ENCODE measurements around the gene FABP2. TPM values are rescaled to one million over a fixed set of nuclear protein-coding genes. Genes with fewer than 3 reads are reported as not detected.

The FABP2 gene
- total RNA-seq, 2 donors from 2014 or later = not detected

DNA sequence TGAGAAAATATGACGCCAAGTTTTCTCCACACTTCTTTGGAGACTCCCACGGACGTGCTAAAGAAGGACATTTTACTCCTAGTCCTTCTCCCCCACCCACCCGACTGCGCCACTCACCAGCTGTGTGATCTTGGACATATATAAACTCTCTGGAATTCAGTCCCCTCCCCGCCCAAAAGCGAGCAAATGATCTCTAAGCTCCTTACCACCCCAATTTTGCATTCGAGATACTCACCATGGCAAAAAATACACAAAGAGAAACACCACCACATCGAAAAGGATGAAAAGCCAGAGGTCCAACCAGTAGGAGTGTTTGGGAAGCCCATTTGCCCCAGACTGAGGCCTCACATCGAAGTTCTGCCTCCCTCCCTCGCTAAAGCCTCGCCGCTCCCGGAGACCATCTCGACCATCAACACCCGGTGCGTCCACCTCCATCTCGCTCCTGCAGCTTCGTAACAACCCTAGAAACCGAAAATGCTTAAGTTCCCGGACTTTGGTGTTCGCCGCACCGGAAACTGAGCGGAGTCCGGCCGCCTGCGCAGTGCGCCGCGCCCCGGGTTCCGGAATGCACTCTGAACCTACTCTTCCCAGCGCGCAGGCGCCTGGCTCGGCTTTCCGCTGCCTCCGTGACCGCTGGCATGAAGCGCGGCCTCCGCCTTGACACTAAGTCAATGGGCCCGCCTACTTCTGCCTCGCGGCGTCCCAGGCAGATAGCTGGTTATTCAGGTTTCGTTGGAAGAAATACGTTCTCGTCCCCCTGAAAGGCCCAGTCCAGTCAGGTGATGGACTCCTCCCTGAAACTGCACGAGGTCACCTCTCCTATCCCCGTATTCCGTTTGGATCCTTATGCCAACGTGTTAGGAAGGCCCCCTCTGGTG lies 21.6 kb downstream of the FABP2 start:
- DNase-seq (ENCODE audit: low spot score) (peak; percentile 87), ATAC-seq (ENCODE audit: insufficient number of reproducible peaks, low FRiP score, low read depth) (peak; percentile 75)
- TF ChIP-seq, protein P1, sequence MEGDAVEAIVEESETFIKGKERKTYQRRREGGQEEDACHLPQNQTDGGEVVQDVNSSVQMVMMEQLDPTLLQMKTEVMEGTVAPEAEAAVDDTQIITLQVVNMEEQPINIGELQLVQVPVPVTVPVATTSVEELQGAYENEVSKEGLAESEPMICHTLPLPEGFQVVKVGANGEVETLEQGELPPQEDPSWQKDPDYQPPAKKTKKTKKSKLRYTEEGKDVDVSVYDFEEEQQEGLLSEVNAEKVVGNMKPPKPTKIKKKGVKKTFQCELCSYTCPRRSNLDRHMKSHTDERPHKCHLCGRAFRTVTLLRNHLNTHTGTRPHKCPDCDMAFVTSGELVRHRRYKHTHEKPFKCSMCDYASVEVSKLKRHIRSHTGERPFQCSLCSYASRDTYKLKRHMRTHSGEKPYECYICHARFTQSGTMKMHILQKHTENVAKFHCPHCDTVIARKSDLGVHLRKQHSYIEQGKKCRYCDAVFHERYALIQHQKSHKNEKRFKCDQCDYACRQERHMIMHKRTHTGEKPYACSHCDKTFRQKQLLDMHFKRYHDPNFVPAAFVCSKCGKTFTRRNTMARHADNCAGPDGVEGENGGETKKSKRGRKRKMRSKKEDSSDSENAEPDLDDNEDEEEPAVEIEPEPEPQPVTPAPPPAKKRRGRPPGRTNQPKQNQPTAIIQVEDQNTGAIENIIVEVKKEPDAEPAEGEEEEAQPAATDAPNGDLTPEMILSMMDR (IDR thresholded peaks at IDR 0.05) = no peak
- Histone ChIP-seq H3K4me1 (ENCODE audit: control insufficient read depth in 1 of 2, low read depth in 2 of 2) (peaks cover 16 to 38% of the 10 kb centered on the region in 2 donors), H3K27me3 (replicated peaks; ENCODE audit: insufficient read depth) (no peaks in the 10 kb centered on the region), H3K36me3 (no peaks in the 10 kb centered on the region), H3K4me3 (peak overlapping the region; percentile 93), H3K9me3 (no peaks in the 10 kb centered on the region), H3K27ac (peak overlapping the region; percentile 96)

DNA sequence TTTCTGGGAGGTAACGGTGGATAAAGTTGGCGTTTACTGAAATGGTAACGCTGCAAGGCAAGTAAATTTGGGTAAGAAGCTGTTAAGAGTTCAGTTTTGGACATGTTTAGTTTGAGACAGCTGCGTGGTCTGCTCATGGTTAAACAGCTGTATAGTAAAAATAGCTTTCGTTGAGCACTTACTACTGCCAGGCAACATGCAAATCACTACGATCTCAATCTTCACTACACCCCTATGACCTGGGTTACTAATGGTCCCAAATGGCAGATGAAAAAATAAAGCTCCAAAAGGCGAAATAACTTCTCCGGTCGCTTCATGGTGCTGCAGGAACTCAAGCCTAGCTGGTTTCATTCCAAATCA lies 22.2 kb downstream of the FABP2 start:
- peak overlapping the region; percentile 93 for H3K4me3 ChIP-seq
- no peaks in the 10 kb centered on the region for H3K27me3 ChIP-seq (replicated peaks; ENCODE audit: insufficient read depth)
- DNase-seq (ENCODE audit: low spot score) (no peak), ATAC-seq (ENCODE audit: insufficient number of reproducible peaks, low FRiP score, low read depth) (peak; percentile 22)
- H3K27ac ChIP-seq = peak overlapping the region; percentile 96
- peaks cover 16 to 44% of the 10 kb centered on the region in 2 donors for H3K4me1 ChIP-seq (ENCODE audit: control insufficient read depth in 1 of 2, low read depth in 2 of 2)
- TF ChIP-seq, protein P1 (IDR thresholded peaks at IDR 0.05) = no peak
- H3K36me3 ChIP-seq = no peaks in the 10 kb centered on the region
- H3K9me3 ChIP-seq = no peaks in the 10 kb centered on the region

DNA sequence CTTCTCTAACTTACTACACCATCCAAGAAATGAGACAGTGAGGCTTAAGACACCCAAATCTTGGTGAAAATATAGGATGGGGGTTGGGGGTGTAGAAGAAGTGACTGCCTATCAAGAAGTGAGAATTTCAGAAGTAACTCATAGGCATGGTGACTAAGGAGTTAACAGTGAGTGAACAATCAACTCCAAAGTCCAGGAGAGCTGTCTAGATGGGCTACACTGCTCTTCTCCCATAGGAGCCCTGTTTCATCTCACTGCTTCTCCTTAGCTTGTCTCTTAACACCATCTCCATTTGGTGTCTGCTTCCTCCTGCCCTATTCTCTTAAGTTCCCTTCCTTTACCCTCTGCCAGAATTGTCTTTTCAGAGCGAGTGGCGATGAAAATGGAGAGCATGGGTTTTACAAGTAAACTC lies 22.7 kb downstream of the FABP2 start:
- H3K27me3 ChIP-seq (replicated peaks; ENCODE audit: insufficient read depth) = no peaks in the 10 kb centered on the region
- TF ChIP-seq, protein P1 (IDR thresholded peaks at IDR 0.05) = no peak
- peaks cover 16 to 49% of the 10 kb centered on the region in 2 donors for H3K4me1 ChIP-seq (ENCODE audit: control insufficient read depth in 1 of 2, low read depth in 2 of 2)
- peak overlapping the region; percentile 96 for H3K27ac ChIP-seq
- H3K9me3 ChIP-seq = no peaks in the 10 kb centered on the region
- DNase-seq (ENCODE audit: low spot score) = no peak
- H3K4me3 ChIP-seq = peak overlapping the region; percentile 93
- no peaks in the 10 kb centered on the region for H3K36me3 ChIP-seq
- no peak for ATAC-seq (ENCODE audit: insufficient number of reproducible peaks, low FRiP score, low read depth)

DNA sequence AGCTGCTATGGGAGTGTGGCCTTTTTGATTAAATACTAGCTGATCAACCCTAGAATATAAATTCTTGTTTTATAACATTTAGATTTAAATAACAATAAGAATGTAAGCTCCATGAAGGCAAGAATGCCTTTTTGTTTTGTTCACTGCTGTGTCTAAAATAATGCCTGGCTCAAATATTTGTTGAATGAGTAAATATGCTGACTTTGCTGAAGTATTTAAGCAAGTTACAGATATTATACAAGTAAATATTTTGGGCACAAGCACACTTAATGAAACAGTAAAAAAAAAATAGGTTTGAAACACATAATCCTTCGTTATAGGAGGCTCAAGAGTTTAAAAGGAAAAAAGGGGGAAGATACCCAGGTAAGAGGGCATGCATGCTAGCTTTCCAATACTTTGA lies 24.1 kb downstream of the FABP2 start:
- no peak overlapping the region for H3K27ac ChIP-seq
- ATAC-seq (ENCODE audit: insufficient number of reproducible peaks, low FRiP score, low read depth) (no peak), DNase-seq (ENCODE audit: low spot score) (no peak)
- TF ChIP-seq, protein P1 (IDR thresholded peaks at IDR 0.05) = no peak
- H3K4me3 ChIP-seq = peak overlapping the region; percentile 93
- no peaks in the 10 kb centered on the region for H3K9me3 ChIP-seq
- H3K36me3 ChIP-seq = peaks cover 3% of the 10 kb centered on the region
- H3K27me3 ChIP-seq (replicated peaks; ENCODE audit: insufficient read depth) = no peaks in the 10 kb centered on the region
- peaks cover 16 to 49% of the 10 kb centered on the region in 2 donors for H3K4me1 ChIP-seq (ENCODE audit: control insufficient read depth in 1 of 2, low read depth in 2 of 2)

DNA sequence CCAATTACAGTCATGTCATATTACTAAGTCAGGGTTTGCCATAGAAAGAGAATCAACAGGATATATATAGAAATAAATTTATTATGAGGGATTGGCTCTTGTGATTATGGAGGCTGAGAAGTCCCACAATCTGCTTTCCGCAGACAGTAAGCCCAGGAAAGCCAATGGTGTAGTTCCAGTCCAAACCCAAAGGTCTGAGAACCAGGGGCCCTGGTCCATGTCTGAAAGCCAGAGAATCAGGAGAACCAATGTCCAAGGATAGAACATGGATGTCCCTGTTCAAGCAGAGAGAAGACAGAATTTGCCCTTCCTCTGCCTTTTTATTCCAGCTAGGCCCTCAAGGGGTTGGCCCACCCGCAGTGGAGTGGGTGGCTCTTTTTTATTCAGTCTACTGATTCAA lies 25.6 kb downstream of the FABP2 start:
- TF ChIP-seq, protein P1 (IDR thresholded peaks at IDR 0.05) = no peak
- no peak overlapping the region for H3K27ac ChIP-seq
- no peak for ATAC-seq (ENCODE audit: insufficient number of reproducible peaks, low FRiP score, low read depth)

More for the DNA sequence above, 25.6 kb downstream of the FABP2 start:
- DNase-seq (ENCODE audit: low spot score) = no peak
- peaks cover 9% of the 10 kb centered on the region for H3K36me3 ChIP-seq
- no peak overlapping the region for H3K4me3 ChIP-seq
- peaks cover 16 to 49% of the 10 kb centered on the region in 2 donors for H3K4me1 ChIP-seq (ENCODE audit: control insufficient read depth in 1 of 2, low read depth in 2 of 2)
- H3K27me3 ChIP-seq (replicated peaks; ENCODE audit: insufficient read depth) = no peaks in the 10 kb centered on the region
- H3K9me3 ChIP-seq = no peaks in the 10 kb centered on the region

Data from thoracic aorta (tissue), 2 donors.